Raji (cell line): ENCODE results near the gene A2M.

Experiments used
- POLR2A ChIP-seq: IDR thresholded peaks from 2 replicates; pipeline ENCODE4 v1.6.1; 2011; ENCODE audit warnings: low read depth, low read length, control low read depth; ENCODE audit not compliant: insufficient read depth

A2M gene

GRCh38 chr12:9127936-9128663 lies 12.4 kb upstream of the A2M start:
- TF ChIP-seq POLR2A: no peak

DNA sequence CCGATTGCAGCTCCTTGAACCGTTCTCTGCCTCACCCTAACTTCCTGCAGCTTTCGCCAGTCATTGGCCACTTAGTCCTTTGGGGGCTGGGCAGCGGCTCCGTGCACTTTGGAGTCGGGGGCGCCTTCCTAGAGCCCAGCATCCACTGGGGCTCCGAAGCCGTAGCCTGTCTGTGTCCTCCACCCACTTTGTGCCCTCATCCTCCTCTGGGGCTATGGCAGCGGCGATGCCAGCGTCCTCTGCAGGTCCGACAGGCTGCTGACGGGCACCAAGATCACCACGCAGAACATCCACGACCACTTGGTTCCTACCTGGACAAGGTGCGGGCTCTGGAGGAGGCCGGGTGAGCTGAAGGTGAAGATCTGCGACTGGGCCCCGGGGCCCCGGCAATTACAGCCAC lies 11.8 kb upstream of the A2M start:
- TF ChIP-seq POLR2A: no peak

DNA sequence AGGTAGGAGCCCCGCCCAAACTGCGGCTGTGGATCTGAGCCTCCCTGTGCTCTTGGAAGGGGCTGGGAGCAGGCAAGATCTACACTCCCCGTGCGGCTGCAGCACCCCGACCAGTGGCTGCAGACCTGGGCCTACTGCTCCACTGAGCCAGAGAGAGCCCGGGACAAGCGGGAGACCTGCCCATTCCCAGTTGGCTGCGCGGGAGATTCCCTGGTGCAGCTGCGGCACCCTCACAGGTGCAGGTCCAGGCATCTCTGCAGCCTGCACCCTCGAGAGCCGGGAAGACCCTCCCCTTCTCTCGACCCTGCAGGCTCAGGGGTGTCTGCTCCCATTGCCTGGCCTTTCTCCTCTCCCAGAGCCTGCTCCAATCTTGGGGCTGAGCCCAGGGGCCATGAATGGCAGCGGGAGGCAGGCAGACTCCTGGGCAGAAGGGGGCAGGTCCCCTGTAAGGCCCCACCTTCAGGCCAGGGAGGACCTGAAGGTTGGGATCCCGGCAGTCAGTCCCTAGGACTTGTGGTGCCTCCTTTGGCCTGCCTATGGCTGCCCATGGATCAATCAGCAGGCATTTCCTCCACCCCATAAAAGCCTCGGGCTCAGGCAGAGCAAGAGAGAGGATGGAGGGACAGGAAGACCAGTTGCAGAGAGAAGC lies 8.8 kb upstream of the A2M start:
- TF ChIP-seq POLR2A: no peak

DNA sequence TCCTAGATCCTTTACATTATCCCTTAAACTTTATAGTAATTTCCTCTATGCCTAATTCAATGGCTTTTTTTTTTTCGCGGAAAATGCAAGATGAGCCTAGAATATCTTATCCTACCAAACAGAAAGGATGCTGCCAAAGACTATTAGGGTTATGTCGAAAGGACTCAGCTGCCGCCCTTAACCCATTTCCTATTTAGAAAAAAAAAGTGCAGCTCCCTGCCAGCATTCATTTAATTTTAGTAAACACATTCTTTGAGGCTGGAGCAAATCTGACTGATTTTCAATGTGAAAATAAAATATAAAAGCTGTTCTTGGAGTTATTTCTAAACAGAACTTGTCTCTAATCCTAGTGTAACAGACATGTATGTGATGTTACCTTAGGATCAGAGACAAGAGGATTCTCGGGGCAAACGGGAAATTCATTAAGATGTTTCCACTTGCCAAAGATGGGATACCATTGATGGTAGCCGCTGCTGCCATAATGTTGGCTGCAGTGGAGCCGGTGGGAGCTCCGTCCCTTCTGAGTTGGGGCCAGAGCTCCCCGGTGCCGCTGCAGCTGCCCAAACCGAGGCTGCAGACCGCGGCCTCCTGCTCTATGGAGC lies 8.2 kb upstream of the A2M start:
- TF ChIP-seq POLR2A: no peak

DNA sequence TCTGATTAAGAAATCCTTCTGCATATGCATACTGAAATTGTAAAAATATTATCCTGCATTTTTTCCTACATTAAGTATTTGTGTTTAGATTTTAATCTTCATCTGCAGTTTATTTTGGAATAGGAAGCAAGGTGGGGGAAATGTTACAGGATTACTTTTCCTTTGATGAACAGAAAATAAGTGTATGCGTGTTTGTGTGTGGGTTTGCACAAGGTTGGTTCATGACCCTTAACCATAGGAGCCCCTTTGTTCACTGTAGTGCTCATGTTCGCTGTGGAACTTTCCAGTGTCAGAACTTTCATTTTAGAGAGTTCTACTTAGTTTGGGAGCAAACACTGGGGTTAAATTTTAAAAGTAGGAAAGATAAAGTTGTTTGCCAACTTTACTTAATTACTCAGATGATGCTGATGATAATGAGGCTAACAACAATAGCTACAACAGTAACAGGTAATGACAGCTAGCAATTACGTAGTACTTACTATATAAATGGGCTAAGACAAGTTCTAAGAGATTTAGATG lies 6.4 kb upstream of the A2M start:
- TF ChIP-seq POLR2A: no peak

DNA sequence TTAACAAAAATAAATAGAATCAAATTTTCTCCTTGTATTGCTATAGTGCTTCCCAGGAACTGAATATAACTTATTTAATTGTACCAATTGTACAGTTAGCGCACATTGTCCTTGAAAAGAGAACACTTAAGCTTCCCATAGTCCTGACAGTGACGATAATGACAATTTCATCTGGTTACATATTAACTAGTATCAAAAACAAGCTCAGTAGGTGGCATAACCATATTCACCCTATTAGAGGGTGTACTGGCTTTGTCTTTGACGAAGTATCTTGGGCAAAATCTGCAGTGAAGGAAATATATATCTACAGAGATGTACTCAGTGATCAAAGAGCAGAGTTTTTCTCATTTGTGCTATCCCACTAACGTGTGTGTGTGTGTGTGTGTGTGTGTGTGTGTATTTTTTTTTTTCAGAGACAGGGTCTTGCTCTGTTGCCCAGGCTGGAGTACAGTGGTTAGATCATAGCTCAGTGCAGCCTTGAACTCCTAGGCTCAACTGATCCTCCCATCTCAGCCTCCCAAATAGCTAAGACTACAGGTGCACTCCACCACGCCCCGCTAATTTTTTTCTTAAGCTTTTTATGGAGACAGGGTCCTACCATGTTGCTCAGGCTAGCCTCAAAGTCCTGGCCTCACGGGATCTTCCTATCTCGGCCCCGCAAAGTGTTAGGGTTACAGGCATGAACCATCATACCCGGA lies 4.9 kb upstream of the A2M start:
- TF ChIP-seq POLR2A: no peak

DNA sequence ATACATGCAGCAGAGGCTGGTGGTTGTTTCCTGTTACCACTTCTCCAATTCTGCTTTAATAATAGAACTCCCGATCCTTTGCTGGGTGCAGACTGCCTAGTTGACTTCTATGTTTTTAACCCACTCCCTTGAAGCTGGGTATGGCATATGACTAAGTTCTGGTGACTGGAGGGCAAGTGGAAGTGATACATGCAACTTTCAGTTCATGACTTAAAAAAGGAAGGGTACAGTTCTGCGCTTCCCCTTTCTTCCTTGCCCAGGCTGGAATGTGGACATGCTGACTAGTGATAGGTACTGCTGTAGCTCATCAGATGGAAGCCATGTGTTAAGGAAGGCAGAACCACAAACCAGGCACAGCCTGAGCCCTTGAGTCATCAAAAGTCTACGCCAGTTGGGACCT lies 2.4 kb upstream of the A2M start:
- no peak for TF ChIP-seq POLR2A

DNA sequence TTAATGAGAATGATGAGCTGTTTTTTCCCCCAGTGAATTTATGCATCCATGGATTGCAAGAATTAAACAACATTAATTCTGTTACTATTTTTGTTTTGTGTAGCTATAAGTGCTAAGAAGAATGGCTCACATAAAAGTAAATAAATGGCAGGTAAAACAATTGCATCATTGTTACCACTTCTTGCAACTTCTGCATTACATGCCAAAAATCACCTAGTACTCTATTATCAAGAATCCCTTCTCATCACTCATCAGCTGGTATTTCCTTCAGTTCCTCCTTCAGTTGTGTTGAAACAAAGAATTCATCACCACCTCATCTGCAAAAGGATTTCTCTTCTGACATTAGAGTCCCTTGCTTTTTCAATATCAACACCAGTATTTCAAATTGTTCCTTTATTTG lies 773 bp downstream of the A2M start:
- TF ChIP-seq POLR2A: no peak

DNA sequence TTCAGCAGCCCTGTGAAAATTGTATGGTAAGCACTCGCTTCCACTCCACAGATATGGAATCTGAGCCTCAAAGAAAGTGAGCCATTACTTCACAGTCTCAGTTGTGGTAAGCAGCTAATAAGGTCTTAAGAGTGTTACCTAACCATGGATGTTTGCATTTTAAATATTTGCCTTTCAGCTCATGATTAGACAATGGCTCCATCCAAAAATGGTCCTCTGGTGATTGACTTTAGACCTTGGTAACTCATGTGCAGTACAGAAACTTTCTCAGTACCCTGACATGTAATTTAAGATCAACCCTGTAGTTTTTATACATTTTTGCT lies 1.8 kb downstream of the A2M start:
- TF ChIP-seq POLR2A: no peak

- no peak for TF ChIP-seq POLR2A
Measured at GRCh38 chr12:9113296-9113986, 2.3 kb downstream of the A2M start.

GRCh38 chr12:9112076-9112853 lies 3.5 kb downstream of the A2M start:
- no peak for TF ChIP-seq POLR2A

GRCh38 chr12:9111525-9111924 lies 4.2 kb downstream of the A2M start:
- TF ChIP-seq POLR2A: no peak

DNA sequence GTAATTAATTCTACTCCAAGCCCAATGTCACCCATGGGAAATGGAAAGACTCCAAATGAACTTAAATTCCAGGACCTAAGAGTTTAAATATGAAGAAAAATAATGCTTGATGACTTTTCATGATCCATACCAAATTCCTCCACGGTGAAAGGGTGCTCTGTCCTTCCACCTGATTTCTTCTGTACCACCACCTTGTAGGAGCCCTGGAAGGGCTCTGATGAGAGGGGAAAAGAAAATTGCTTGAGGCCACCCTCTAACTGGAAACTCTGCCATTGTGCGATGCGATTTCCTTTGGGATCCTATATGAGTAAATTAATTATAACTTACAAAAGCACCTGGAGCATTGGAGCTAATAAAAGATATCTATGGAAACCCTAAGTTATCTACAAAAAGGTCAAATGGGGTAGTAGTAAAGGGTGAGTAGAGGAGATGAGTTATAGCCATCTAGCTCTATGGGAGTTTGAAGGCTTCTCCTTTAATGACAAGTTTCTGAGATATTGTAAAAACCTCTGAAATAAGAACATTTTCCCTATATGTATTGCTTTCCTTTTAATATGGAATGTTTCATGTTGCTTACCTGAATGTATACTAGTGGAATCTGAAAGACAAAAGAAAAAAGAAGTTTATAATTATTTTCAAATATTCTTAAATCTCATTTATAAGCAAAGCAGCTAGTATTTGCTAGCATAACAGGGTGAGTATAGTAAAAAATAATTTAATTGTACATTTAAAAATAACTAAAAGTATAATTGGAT lies 5.8 kb downstream of the A2M start:
- TF ChIP-seq POLR2A: no peak

DNA sequence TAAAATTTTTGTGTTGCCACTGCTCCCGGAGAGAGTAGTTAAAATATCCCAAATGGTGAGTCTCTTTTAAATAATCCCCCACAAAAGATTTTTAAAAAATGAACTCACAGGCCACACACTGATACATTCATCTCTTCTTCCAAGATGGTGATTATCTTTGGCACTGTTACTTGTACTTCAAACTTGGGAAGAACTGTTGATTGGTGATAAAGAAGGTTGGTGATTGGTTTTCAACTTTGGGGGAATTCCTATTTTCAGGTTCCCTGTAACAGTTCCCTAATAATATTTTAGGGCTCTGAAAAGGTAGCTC lies 6.6 kb downstream of the A2M start:
- no peak for TF ChIP-seq POLR2A
